G401.6 (cell line): Measurements from ENCODE around the gene TMCO4.
A peak's percentile ranks its signal among the peaks of the same experiment; 100 is the strongest.

Experiments used
- FAIRE-seq: peaks from 2 replicates; lab custom pipeline; 2012; peaks lifted over from hg19 to GRCh38; lab: Jason Lieb, UNC

The TMCO4 gene

GRCh38 chr1:19684677-19685076, 115.0 kb downstream of the TMCO4 start:
- no peak for FAIRE-seq

- no peak for FAIRE-seq
Observed at GRCh38 chr1:19683351-19683750, 116.4 kb downstream of the TMCO4 start.

DNA sequence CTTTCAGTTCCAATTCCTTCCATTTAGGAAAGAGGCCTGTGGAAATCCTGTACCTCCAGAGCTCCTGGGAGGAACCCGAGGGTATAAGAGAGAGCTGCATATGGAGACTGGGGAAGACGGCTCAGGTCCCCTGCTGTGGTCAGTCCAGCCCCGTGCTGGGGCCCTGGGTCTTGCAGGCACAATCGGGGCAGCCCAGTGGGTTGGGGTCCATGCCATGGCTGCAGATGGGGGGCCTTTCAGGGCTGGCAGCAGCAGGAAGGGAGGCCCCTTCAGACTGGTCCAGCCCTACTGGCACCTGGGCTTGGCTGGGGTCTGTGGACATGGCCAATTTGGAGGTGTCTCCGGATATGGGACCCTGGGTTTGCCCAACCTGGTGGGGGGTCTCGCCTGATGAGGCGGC, 116.8 kb downstream of the TMCO4 start:
- no peak for FAIRE-seq

GRCh38 chr1:19682257-19682656, 117.5 kb downstream of the TMCO4 start:
- no peak for FAIRE-seq

GRCh38 chr1:19680644-19681043, 119.1 kb downstream of the TMCO4 start:
- FAIRE-seq, result no peak

GRCh38 chr1:19679691-19680090, 120.0 kb downstream of the TMCO4 start:
- no peak for FAIRE-seq

- FAIRE-seq, result no peak
Observed at GRCh38 chr1:19678931-19679453, 120.7 kb downstream of the TMCO4 start.

DNA sequence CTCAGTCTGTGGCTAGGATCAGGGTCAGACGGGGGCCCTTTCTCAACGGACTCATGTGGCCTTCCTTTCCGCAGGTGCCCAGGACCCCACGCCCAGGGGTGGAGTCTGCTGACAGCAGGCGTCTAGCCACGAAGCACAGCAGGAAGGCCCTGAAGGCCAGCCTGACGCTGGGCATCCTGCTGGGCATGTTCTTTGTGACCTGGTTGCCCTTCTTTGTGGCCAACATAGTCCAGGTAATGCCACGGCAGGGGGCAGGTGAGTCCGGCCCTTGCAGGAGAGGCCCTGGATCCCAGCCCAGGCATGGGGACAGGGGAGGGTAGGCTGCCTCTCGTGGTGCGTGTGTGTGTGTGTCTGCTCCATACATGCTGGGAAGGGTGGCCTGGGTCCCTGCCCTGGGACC, 121.2 kb downstream of the TMCO4 start:
- FAIRE-seq, result no peak

DNA sequence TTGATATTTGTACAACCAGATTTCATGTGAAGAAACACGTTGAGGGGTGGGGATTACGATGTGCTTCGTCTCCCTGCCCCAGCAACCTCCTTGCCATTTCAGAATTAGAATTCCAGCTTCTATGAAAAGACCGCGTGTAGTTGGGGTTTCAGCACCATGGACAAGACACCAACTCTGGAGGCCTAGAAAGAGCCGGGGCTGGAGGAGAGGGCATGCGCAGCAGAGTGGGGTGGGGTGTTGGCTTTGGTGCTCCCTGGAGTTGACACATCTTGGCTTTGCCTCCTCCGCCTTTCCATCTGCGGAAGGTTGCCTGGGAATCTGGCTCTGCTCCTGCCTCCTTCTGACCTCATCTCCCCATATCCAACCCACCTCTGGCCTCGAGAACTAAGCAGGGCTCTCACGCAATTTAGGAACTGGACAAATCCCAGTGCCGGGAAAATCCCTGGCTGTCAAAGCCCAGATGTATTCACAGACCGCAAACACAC, 123.2 kb downstream of the TMCO4 start:
- peak; percentile 3 for FAIRE-seq

GRCh38 chr1:19675797-19676196, 123.9 kb downstream of the TMCO4 start:
- FAIRE-seq, result no peak

DNA sequence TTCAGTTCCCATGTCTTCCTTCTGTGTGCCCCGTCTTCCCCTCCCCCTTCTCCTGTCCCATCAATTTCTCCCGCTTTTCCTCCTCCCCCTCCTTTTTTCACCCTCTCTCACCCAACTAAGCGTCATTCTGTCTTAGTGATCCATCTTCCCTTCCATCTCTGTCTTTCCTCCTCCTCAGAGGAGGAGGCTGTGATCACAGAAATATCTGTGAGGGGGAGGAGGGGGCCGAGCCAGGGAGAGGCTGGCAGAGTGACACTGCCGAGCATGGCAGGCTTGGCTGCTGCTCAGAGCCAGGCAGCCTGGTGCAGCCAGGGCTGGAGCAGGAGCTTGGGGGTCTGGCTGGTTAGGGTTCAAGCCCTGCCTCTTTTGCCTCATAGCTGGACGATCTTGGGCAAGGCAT, 127.5 kb downstream of the TMCO4 start:
- no peak for FAIRE-seq

GRCh38 chr1:19670787-19671186, 128.9 kb downstream of the TMCO4 start:
- FAIRE-seq, result no peak

DNA sequence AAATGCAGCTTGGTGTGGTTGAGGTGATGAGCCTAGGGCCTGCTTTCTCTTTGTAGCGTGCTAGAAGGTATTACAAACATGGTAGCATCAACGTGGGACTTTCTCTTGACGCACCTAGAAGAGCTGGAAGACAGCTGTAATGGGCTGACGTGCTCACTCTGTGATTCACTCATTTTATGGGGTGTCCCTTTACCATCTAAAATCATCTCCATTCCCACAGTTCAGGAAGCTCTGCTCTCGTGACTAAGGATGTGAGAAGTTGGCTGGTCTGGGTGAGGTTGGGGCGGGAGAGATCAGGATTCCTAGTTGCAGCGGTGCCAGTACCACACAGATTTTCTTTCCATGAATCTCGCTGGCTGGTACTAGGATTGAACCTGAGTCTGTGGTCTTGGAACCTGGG, 130.8 kb downstream of the TMCO4 start:
- no peak for FAIRE-seq

GRCh38 chr1:19665496-19666465, 133.9 kb downstream of the TMCO4 start:
- no peak for FAIRE-seq

DNA sequence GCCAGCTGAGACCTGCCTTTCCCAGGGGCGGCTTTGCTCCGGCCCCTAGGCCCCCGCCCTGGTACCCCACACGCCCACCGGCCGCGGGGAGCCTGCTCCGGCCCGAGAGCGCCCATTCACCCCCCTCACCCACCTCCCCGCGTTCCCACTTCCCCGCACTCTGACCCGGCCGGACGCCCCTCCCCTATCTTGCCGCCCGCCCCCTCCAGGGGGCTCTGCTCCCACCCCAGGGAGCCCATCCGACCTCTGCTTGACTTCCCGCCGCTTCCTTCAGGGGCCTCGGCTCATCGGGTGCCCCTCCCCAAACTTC, 134.6 kb downstream of the TMCO4 start:
- FAIRE-seq, result no peak

GRCh38 chr1:19664453-19665185, 135.1 kb downstream of the TMCO4 start, which contains the start of gene HTR6:
HTR6 (plus strand) TSS chr1:19664875; CDS start chr1:19665754, 879 bp downstream.
- FAIRE-seq, result no peak

GRCh38 chr1:19662313-19662712, 137.4 kb downstream of the TMCO4 start:
- FAIRE-seq, result no peak

DNA sequence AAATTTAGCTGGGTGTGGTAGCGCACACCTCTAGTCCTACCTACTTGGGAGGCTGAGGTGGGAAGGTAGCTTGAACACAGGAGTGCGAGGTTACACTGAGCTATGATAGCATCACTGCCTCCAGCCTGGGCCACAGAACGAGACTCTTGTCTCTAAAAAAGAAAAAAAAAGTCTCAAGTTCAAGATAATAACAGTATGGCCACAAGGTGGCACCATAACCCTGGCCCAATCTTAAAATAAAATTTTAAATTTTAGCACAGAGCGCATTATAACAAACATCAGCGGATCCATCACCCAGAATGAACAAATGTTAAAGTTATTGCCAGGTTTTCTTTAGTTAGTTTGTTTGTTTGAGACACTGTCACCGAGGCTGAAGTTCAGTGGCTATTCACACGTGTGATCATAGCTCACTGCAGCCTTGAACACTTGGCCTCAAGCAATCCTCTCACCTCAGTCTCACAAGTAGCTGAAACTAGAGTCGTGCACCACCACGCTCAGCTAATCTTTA, 137.9 kb downstream of the TMCO4 start:
- peak; percentile 95 for FAIRE-seq

- no peak for FAIRE-seq
Observed at GRCh38 chr1:19658186-19658585, 141.5 kb downstream of the TMCO4 start.

DNA sequence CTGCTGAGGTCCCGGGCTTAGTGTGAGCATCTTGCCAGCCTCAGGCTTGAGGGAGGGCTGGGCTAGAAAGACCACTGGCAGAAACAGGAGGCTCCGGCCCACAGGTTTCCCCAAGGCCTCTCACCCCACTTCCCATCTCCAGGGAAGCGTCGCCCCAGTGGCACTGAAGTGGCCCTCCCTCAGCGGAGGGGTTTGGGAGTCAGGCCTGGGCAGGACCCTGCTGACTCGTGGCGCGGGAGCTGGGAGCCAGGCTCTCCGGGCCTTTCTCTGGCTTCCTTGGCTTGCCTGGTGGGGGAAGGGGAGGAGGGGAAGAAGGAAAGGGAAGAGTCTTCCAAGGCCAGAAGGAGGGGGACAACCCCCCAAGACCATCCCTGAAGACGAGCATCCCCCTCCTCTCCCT, 142.2 kb downstream of the TMCO4 start:
- FAIRE-seq, result no peak

DNA sequence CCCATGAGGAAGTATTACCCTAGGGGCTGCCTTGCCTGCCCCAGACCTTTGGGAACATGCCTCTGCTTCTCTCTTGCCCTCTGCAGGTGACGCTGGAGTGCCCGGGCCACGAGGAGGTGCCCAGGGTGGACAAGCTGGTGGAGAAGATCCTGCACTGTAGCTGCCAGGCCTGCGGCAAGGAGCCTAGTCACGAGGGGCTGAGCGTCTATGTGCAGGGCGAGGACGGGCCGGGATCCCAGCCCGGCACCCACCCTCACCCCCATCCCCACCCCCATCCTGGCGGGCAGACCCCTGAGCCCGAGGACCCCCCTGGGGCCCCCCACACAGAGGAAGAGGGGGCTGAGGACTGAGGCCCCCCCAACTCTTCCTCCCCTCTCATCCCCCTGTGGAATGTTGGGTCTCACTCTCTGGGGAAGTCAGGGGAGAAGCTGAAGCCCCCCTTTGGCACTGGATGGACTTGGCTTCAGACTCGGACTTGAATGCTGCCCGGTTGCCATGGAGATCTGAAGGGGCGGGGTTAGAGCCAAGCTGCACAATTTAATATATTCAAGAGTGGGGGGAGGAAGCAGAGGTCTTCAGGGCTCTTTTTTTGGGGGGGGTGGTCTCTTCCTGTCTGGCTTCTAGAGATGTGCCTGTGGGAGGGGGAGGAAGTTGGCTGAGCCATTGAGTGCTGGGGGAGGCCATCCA, 142.8 kb downstream of the TMCO4 start:
- no peak for FAIRE-seq

GRCh38 chr1:19656134-19656779, 143.5 kb downstream of the TMCO4 start:
- FAIRE-seq, result no peak
